Peyer's patch (tissue), 4 donors: Measurements from ENCODE around the gene TMEM91.

Experiments
- POLR2A ChIP-seq, 2 donors: fragments of 450-650 bp; IDR thresholded peaks; one replicate each; pipeline ENCODE4 v1.5.1; 2017; ENCODE audit warnings: antibody characterized with exemption in 2 of 2, mild to moderate bottlenecking in 2 of 2, moderate library complexity in 2 of 2
- TF ChIP-seq, protein P1 (sequence below), 6 experiments: fragments of 450-650 bp in 4 of 6; fragments of 200-600 bp in 2 of 6; sonication (generic) in 1 of 6; IDR thresholded peaks; one replicate each; pipeline ENCODE4 v1.5.1; 2017 to 2019; ENCODE audit warnings: antibody characterized with exemption in 6 of 6, mild to moderate bottlenecking in 3 of 6, moderate library complexity in 1 of 6

DNA sequence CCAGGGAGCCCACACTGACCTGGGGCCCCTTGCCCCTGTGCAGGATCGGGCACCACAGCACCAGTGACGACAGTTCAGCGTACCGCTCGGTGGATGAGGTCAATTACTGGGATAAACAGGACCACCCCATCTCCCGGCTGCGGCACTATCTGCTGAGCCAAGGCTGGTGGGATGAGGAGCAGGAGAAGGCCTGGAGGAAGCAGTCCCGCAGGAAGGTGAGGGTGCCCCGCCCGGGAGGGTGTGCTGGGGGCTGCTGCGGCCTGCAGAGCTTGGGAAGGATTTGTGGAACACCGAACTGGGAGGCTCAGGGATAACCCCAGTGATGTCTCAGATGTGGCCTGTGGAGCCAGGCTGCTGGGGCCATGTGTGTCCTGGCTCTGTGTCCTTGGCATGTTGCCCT, 46.6 kb downstream of the TMEM91 start:
- TF ChIP-seq, protein P1, sequence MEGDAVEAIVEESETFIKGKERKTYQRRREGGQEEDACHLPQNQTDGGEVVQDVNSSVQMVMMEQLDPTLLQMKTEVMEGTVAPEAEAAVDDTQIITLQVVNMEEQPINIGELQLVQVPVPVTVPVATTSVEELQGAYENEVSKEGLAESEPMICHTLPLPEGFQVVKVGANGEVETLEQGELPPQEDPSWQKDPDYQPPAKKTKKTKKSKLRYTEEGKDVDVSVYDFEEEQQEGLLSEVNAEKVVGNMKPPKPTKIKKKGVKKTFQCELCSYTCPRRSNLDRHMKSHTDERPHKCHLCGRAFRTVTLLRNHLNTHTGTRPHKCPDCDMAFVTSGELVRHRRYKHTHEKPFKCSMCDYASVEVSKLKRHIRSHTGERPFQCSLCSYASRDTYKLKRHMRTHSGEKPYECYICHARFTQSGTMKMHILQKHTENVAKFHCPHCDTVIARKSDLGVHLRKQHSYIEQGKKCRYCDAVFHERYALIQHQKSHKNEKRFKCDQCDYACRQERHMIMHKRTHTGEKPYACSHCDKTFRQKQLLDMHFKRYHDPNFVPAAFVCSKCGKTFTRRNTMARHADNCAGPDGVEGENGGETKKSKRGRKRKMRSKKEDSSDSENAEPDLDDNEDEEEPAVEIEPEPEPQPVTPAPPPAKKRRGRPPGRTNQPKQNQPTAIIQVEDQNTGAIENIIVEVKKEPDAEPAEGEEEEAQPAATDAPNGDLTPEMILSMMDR (IDR thresholded peaks at IDR 0.05) = no peak
- no peak for TF ChIP-seq POLR2A (IDR thresholded peaks at IDR 0.05)
